HG02981 (cell line): ENCODE measurements around the gene STAMBP.
A peak's percentile ranks its signal among the peaks of the same experiment; 100 is the strongest.
"Not testable (repeated sequence)": the region's sequence is repeated elsewhere in the genome, so short reads cannot be mapped to it uniquely, and the experiment has no call there.

Experiments
- ATAC-seq: cut with Tn5 transposase; IDR thresholded peaks from one replicate; pipeline ENCODE4 v1.9.1; 2021; ENCODE audit warnings: mild to moderate bottlenecking, moderate library complexity; ENCODE audit not compliant: unreplicated experiment

The STAMBP gene

GRCh38 chr2:73903949-73904613, 75.3 kb downstream of the STAMBP start:
- ATAC-seq, result not testable (repeated sequence)

GRCh38 chr2:73904952-73905351, 76.2 kb downstream of the STAMBP start:
- no peak for ATAC-seq

GRCh38 chr2:73906847-73907505, 78.2 kb downstream of the STAMBP start:
- no peak for ATAC-seq

GRCh38 chr2:73907840-73908452, 79.2 kb downstream of the STAMBP start:
- ATAC-seq, result no peak

- no peak for ATAC-seq
Measured at GRCh38 chr2:73908689-73909652, 80.2 kb downstream of the STAMBP start.

- ATAC-seq, result no peak
Measured at GRCh38 chr2:73910873-73911547, 82.2 kb downstream of the STAMBP start.

GRCh38 chr2:73911548-73912208, 82.9 kb downstream of the STAMBP start:
- ATAC-seq, result no peak

GRCh38 chr2:73913414-73914054, 84.8 kb downstream of the STAMBP start:
- no peak for ATAC-seq

- ATAC-seq, result no peak
Measured at GRCh38 chr2:73914667-73915066, 85.9 kb downstream of the STAMBP start.

- no peak for ATAC-seq
Measured at GRCh38 chr2:73915437-73915993, 86.8 kb downstream of the STAMBP start.

GRCh38 chr2:73916666-73917065, 87.9 kb downstream of the STAMBP start:
- ATAC-seq, result no peak

GRCh38 chr2:73917296-73917695, 88.5 kb downstream of the STAMBP start:
- no peak for ATAC-seq

- no peak for ATAC-seq
Measured at GRCh38 chr2:73917696-73918207, 89.0 kb downstream of the STAMBP start.

- no peak for ATAC-seq
Measured at GRCh38 chr2:73918856-73919255, 90.1 kb downstream of the STAMBP start.

GRCh38 chr2:73919596-73920228, 91.0 kb downstream of the STAMBP start:
- no peak for ATAC-seq

GRCh38 chr2:73920577-73921545, 92.1 kb downstream of the STAMBP start:
- ATAC-seq, result peak; percentile 45

GRCh38 chr2:73921581-73921980, 92.8 kb downstream of the STAMBP start:
- ATAC-seq, result no peak
